ENCODE results near the gene ACSL1.

DNA sequence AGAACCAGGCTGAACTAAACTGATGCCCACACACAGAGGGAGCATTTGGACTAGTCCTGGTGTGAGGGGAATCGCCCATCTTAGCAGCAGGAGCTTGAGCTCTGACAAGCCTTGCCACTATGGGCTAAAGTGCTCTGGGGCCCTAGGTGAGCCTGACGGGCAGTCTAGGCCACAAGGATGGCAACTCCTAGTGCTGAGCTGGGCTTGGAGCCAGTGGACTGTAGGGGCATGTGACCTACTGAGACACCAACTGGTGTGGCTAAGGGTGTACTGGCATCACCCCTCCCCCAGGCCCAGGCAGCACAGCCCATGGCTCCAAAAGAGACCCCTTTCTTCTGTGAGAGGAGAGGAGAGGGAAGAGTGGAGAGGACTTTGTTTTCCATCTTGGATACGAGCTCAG, 106.4 kb downstream of the ACSL1 start:
- TF ChIP-seq, protein P1, sequence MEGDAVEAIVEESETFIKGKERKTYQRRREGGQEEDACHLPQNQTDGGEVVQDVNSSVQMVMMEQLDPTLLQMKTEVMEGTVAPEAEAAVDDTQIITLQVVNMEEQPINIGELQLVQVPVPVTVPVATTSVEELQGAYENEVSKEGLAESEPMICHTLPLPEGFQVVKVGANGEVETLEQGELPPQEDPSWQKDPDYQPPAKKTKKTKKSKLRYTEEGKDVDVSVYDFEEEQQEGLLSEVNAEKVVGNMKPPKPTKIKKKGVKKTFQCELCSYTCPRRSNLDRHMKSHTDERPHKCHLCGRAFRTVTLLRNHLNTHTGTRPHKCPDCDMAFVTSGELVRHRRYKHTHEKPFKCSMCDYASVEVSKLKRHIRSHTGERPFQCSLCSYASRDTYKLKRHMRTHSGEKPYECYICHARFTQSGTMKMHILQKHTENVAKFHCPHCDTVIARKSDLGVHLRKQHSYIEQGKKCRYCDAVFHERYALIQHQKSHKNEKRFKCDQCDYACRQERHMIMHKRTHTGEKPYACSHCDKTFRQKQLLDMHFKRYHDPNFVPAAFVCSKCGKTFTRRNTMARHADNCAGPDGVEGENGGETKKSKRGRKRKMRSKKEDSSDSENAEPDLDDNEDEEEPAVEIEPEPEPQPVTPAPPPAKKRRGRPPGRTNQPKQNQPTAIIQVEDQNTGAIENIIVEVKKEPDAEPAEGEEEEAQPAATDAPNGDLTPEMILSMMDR (IDR thresholded peaks at IDR 0.05; ENCODE audit: low read depth, low read length), result no peak
- TF ChIP-seq POLR2A (IDR thresholded peaks at IDR 0.05; ENCODE audit: extremely low read depth, insufficient read length) (no peak), MYC (IDR thresholded peaks at IDR 0.05; ENCODE audit: low read depth, low read length) (no peak)
- TF ChIP-seq, protein P2, sequence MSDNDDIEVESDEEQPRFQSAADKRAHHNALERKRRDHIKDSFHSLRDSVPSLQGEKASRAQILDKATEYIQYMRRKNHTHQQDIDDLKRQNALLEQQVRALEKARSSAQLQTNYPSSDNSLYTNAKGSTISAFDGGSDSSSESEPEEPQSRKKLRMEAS (IDR thresholded peaks at IDR 0.05; ENCODE audit: low read depth, low read length), result no peak

Data from NB4 (cell line).